ENCODE measurements around the gene RGCC. TPM values are rescaled to one million over a fixed set of nuclear protein-coding genes. Genes with fewer than 3 reads are reported as not detected.

Gene RGCC
- total and polyA plus RNA-seq, 9 of the 15 experiments (the other 6 are each of a cell fraction or from before 2014, with no cell fraction given), result 0.51 to 10.4 (median 5.8) TPM

GRCh38 chr13:41465898-41466320, 8.6 kb downstream of the RGCC start (continued):
- TF ChIP-seq ZBTB40 (IDR thresholded peaks at IDR 0.05) (0 out of 2 replicates have a peak, but pooled peaks have one; percentile 34), ZBTB40 (CRISPR knock-in tag; IDR thresholded peaks at IDR 0.05) (no peak), MYNN (IDR thresholded peaks at IDR 0.05) (peak; percentile 50), MYNN (CRISPR knock-in tag; IDR thresholded peaks at IDR 0.05) (no peak), TSC22D4 (tag; IDR thresholded peaks at IDR 0.05) (0 out of 2 replicates have a peak, but pooled peaks have one; percentile 46), BCLAF1 (IDR thresholded peaks at IDR 0.05; ENCODE audit: borderline replicate concordance in 1 of 2, control insufficient read depth in 1 of 2, low read depth in 2 of 2, low read length in 1 of 2) (0 out of 4 replicates have a peak, but pooled peaks of 1 of the 2 experiments have one; percentile 16), ZBTB26 (CRISPR knock-in tag; IDR thresholded peaks at IDR 0.05) (peak; percentile 61; the same call in 1 of the 2 replicates)

All from K562 (cell line).